Breast epithelium (tissue), 4 donors: ENCODE data around the gene LRRC53. TPM values are rescaled to one million over a fixed set of nuclear protein-coding genes. Genes with fewer than 3 reads are reported as not detected.

Experiments used
- DNase-seq, 2 donors: peaks; one replicate each; pipeline ENCODE4 v3.0.0-alpha.2; 2019; ENCODE audit warnings: low spot score in 2 of 2
- H3K27ac ChIP-seq, 2 donors: fragments of 200-600 bp; sonication (generic) in 1 of 2; one replicate each; pipeline ENCODE4 v1.5.1; 2016 to 2019; ENCODE audit warnings: mild to moderate bottlenecking in 1 of 2
- H3K27me3 ChIP-seq, 2 donors: fragments of 200-600 bp; sonication (generic) in 1 of 2; one replicate each; pipeline versions ENCODE4 v1.5.1 to v1.6.0; 2017 to 2019; ENCODE audit warnings: control low read depth in 1 of 2, mild to moderate bottlenecking in 1 of 2
- H3K36me3 ChIP-seq: fragments of 200-600 bp; one replicate; pipeline ENCODE4 v1.5.1; 2019
- H3K4me1 ChIP-seq, 2 donors: fragments of 200-600 bp; sonication (generic); one replicate each; pipeline ENCODE4 v1.5.1; 2016 to 2019; ENCODE audit warnings: control low read depth in 1 of 2
- H3K4me3 ChIP-seq, 3 donors: fragments of 200-600 bp; sonication (generic); 1 replicate in 2 of 3; 2 replicates in 1 of 3; pipeline ENCODE4 v1.5.1; 2016 to 2019; ENCODE audit warnings: mild to moderate bottlenecking in 3 of 3, moderate library complexity in 2 of 3
- H3K9me3 ChIP-seq, 2 donors: fragments of 200-600 bp; sonication (generic) in 1 of 2; one replicate each; pipeline ENCODE4 v1.5.1; 2016 to 2019; ENCODE audit warnings: control low read depth in 1 of 2
- POLR2A ChIP-seq: fragments of 450-650 bp; IDR thresholded peaks from one replicate; pipeline ENCODE4 v1.6.1; 2016; ENCODE audit warnings: antibody characterized with exemption, mild to moderate bottlenecking, moderate library complexity
- POLR2AphosphoS5 ChIP-seq, 3 donors: sonication (generic); formaldehyde crosslinking; IDR thresholded peaks; one replicate each; pipeline ENCODE4 v1.6.1; 2017; ENCODE audit warnings: antibody characterized with exemption in 3 of 3
- intact Hi-C: fragments of 100-400 bp; cut with DNase I; formaldehyde crosslinking; loops from one replicate; pipeline ENCODE4 v1.15.1; 2023; ENCODE audit warnings: low total_unique reads
- total RNA-seq, 3 donors: library from RNA; depleted of rRNA; stranded (reverse); fragments of >200 nt; gene quantifications; one replicate each; pipeline ENCODE4 v1.1.0, GENCODE V29; 2016
- TF ChIP-seq, protein P1 (sequence below), 3 donors: fragments of 450-650 bp; IDR thresholded peaks; one replicate each; pipeline ENCODE4 v1.5.1; 2016 to 2017; ENCODE audit warnings: antibody characterized with exemption in 3 of 3, mild to moderate bottlenecking in 3 of 3, moderate library complexity in 3 of 3

The LRRC53 gene
- total RNA-seq, 3 donors from 2014 or later = not detected

DNA sequence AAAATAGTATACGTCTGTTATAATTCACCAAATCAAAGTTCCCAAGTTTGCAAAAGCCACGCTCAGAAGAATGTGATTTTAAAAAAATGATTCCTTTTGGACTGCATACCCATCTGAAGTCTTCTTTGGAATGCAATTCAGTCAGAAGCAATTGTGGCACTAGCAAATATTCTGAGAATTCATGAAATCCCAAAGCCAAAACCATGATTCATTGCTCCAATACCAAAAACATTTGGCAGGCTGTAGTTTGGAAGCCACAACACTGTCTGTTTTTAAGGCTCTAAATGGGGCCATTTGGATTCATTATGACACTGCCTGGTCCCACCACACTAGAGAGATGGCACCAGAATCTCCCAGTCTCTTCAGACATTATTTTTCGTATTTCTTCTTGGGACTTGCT is 21.8 kb upstream of the LRRC53 start:
- Histone ChIP-seq H3K27me3 (no peaks in the 10 kb centered on the region), H3K4me1 (no peaks in the 10 kb centered on the region), H3K9me3 (no peaks in the 10 kb centered on the region), H3K36me3 (no peaks in the 10 kb centered on the region), H3K27ac (no peak overlapping the region), H3K4me3 (no peak overlapping the region)
- intact Hi-C loops = no loop called here
- TF ChIP-seq POLR2A (no peak), POLR2AphosphoS5 (IDR thresholded peaks at IDR 0.05) (no peak)
- TF ChIP-seq, protein P1, sequence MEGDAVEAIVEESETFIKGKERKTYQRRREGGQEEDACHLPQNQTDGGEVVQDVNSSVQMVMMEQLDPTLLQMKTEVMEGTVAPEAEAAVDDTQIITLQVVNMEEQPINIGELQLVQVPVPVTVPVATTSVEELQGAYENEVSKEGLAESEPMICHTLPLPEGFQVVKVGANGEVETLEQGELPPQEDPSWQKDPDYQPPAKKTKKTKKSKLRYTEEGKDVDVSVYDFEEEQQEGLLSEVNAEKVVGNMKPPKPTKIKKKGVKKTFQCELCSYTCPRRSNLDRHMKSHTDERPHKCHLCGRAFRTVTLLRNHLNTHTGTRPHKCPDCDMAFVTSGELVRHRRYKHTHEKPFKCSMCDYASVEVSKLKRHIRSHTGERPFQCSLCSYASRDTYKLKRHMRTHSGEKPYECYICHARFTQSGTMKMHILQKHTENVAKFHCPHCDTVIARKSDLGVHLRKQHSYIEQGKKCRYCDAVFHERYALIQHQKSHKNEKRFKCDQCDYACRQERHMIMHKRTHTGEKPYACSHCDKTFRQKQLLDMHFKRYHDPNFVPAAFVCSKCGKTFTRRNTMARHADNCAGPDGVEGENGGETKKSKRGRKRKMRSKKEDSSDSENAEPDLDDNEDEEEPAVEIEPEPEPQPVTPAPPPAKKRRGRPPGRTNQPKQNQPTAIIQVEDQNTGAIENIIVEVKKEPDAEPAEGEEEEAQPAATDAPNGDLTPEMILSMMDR (IDR thresholded peaks at IDR 0.05) = no peak
- no peak for DNase-seq

DNA sequence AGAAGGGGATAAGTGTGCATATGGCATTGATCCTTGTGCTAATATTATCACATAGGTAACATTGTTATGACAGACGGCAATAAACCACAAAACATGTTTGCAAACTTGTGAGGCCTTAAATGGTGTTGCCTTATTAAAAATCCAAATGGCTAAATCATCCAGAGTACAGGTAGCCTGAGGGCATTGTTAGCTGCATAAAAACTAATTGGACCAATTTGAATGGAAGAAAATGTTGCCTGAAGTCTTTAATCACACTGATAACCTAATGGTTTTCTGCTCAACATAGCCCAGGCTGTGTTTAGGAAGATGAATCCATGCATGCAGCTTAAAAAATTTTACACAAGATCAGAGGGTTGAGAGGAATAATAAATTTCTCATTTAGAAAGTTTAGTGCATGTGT is 19.4 kb upstream of the LRRC53 start:
- Histone ChIP-seq H3K4me1 (no peaks in the 10 kb centered on the region), H3K27ac (no peak overlapping the region), H3K9me3 (no peaks in the 10 kb centered on the region), H3K27me3 (no peaks in the 10 kb centered on the region), H3K4me3 (no peak overlapping the region), H3K36me3 (no peaks in the 10 kb centered on the region)
- intact Hi-C loops = no loop called here
- no peak for DNase-seq
- TF ChIP-seq POLR2AphosphoS5 (IDR thresholded peaks at IDR 0.05) (no peak), POLR2A (no peak)
- TF ChIP-seq, protein P1 (IDR thresholded peaks at IDR 0.05) = no peak

DNA sequence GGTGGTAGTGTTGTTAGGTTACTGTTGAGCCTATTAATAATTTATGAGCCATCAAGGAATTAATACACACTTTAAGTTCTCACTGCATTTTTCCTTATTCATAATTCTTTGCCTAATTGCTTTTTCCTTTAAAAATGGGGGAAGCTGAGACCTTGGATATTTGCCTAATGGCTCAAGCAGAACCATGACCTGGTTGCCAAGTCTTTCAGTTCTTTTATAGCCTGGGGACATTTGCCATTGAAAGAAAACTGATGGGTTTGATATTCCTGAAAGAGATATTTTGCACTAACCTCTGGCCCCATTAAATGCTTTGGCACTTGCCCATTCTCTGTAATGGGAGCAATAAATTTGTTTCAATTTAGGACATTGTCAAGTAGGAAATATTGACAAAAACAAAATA is 18.5 kb upstream of the LRRC53 start:
- Histone ChIP-seq H3K4me1 (no peaks in the 10 kb centered on the region), H3K27ac (no peak overlapping the region), H3K27me3 (no peaks in the 10 kb centered on the region), H3K4me3 (no peak overlapping the region), H3K36me3 (no peaks in the 10 kb centered on the region), H3K9me3 (no peaks in the 10 kb centered on the region)
- intact Hi-C loops = no loop called here
- DNase-seq = no peak
- TF ChIP-seq POLR2A (no peak), POLR2AphosphoS5 (IDR thresholded peaks at IDR 0.05) (no peak)
- TF ChIP-seq, protein P1 (IDR thresholded peaks at IDR 0.05) = no peak

DNA sequence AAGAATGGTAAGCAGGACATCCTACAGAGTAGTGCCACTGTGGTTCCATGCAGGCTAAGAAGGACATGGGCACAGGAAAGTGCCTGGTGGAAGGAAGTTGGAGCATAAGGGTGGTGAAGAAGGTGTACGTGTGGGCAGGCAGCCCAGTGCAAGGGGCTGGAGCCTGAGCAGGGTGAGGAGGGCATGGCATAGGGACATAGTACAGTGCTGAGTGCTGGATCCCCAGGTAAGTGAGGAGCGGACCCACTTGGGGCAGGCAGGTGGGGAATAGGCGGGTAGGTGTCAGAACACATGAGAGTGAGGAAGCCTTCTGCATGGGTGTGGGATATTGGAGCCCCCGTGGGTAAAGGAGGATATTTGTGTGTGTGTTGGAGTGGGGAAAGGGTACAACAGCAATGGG is 15.7 kb upstream of the LRRC53 start:
- Histone ChIP-seq H3K4me1 (no peaks in the 10 kb centered on the region), H3K9me3 (no peaks in the 10 kb centered on the region), H3K36me3 (no peaks in the 10 kb centered on the region), H3K27me3 (no peaks in the 10 kb centered on the region), H3K27ac (no peak overlapping the region), H3K4me3 (no peak overlapping the region)
- TF ChIP-seq POLR2A (no peak), POLR2AphosphoS5 (IDR thresholded peaks at IDR 0.05) (no peak)
- TF ChIP-seq, protein P1 (IDR thresholded peaks at IDR 0.05) = no peak
- intact Hi-C loops = no loop called here
- no peak for DNase-seq

DNA sequence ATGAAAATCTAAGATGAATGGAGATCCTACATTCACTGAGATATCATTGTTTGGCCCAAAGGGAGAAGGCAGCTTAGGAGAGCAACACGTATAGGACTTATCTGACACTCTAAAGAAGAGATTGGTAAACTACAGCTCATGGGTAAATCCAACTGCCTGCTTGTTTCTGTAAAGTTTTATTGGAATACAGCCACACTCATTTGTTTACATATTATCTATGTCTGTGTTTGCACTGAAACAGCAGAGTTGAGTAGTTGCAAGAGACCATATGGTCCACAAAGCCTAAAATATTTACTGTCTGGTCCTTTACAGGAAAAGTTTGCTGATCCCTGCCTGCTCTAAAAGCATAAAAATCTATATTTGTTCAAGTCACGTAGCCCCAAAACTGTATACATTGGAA is 14.3 kb upstream of the LRRC53 start:
- Histone ChIP-seq H3K9me3 (no peaks in the 10 kb centered on the region), H3K27me3 (no peaks in the 10 kb centered on the region), H3K4me1 (no peaks in the 10 kb centered on the region), H3K27ac (no peak overlapping the region), H3K4me3 (no peak overlapping the region), H3K36me3 (no peaks in the 10 kb centered on the region)
- DNase-seq = no peak
- intact Hi-C loops = no loop called here
- TF ChIP-seq POLR2A (no peak), POLR2AphosphoS5 (IDR thresholded peaks at IDR 0.05) (no peak)
- TF ChIP-seq, protein P1 (IDR thresholded peaks at IDR 0.05) = no peak
